ENCODE results near the gene SERPINA12.
"Not testable (repeated sequence)": the region's sequence is repeated elsewhere in the genome, so short reads cannot be mapped to it uniquely, and the experiment has no call there.

SERPINA12 gene

DNA sequence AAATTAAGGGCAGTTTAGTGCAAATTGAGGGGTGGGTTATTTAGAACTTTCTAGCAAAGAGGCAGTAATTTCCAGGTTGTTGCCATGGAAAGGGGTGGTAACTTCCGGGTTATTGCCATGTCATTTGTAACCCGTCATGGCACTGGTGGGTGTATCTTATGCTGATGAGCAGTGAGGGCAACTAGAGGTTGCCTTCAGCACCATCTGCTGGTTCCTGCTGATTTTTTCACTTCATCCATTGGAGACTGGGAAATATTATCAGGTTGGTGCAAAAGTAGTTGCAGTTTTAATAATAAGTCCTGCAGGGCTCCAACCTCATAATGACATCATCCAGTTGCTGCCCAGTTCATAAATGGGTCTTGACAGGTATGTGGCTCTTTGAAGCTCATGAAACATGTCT, 27.6 kb upstream of the SERPINA12 start:
- no peak for DNase-seq

DNA sequence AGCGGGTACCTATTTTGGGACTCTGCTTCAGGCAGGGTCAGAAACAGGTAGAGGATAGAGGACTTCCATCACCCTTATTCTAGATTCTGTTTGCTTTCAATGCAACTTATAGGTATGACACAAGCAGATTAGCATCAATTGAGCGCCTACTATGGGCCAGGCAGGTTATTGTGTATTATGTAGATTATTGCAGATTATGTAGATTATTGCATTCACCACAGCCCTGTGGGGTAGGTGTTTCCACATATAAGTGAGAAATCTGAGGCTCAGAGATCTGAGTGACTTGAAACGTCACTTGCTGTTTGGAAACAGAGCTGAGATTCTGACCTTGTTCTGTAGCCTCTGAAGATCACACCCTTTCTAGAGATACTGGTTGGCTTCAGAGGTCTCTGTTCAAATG, 26.2 kb upstream of the SERPINA12 start:
- no peak for DNase-seq

DNA sequence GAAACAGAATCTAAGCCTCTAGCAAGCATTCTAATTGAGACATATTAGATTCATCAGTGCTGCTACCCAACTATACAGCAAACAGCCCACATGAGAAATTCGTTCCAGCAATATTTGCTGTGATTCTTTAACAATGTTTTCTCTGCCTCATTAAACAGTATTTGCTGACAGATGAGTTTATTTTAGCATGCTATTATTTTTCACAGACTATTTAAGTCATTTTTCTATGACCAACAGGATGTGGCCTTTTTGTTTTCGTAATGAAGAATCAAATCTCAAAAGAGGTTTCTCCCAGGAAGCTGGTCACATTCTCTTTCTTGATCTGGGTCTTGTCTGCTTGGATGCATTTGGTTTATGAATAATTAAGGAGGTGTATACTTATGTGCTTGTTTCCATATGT, 23.2 kb upstream of the SERPINA12 start:
- DNase-seq, result no peak

DNA sequence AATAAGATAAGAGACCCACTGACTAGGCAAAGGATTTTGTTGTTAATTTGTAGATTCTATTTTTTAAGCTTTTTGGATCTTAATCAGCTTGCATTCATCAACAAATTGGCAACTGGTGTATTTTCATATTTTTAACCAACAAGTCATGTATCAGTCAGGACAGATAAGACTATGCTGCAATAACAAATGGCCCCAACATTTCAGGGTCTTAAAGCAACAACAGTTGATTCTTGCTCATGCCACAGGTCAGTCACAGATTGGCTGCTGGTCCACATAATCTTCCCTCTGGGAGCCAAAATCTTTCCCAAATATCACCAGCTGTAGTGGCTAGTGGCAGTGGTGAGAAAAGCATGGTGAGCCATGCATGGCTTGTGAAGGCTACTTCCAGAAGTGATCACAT, 21.9 kb upstream of the SERPINA12 start:
- DNase-seq, result no peak

DNA sequence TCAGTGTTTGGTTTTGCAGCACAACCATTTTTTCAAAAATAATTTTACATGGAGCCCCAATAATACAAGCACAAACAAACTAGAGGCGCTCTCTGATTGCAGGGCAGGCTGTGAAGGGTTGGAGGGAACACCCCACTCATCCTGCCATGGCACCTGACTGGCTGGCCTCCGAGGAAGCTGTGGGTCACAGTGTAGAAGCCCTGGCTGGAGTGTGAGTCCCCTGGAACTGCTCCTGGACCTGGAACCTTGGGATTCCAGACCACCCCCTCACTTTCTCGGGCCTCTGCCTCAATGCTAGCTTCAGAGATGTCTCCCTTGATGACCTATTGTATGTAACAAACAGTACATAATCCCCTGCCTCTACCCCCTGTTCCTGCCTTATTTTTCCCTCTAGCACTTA, 14.8 kb upstream of the SERPINA12 start:
- no peak for DNase-seq

DNA sequence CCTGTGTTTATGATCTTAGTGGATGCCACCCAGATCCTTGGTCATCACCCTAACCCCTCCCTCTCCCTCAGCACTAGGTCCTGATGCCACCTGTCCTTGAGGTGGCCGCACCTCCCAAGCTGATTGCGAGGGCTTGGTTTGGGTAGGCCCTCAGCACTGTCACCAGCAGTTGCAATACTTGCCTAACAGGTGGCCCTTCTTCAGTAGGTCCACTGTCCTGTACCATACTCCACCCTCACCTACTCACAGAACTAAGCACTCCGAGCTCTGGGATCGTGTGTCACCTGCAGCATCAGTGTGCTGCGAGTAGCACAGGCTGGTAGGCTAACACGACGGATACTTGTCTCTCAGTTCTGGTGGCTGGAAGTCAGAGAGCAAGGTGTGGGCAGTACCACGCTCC, 14.0 kb upstream of the SERPINA12 start:
- no peak for DNase-seq

DNA sequence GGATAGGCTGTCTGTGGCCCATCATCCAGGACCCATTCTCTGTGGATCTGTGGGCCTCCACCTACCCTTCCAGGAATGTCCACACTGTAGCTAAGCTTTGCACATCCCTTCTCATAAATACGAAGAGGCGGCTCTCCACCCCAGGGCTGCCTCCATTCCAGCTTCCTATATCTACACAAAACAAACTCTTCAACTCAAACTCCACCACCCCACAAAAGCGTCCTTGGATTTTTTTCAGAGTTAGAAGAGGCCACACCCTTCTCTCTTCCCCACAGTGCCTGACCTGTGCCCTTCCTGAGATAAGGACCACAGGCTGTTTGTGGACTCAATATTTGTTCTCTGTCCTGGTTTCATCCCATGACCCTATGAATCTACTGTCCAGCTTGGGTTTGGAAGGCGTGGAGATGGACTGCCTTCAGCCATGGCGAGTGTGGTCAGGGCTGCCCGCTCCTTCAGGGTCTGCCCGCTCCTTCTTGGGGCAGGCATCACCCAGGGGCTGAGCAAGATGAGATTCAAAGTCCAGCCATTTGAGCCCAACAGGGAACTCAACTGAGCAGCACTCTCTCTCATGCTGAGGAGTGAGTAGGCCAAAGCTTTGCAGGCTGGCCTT, 13.0 kb upstream of the SERPINA12 start:
- DNase-seq, result no peak

DNA sequence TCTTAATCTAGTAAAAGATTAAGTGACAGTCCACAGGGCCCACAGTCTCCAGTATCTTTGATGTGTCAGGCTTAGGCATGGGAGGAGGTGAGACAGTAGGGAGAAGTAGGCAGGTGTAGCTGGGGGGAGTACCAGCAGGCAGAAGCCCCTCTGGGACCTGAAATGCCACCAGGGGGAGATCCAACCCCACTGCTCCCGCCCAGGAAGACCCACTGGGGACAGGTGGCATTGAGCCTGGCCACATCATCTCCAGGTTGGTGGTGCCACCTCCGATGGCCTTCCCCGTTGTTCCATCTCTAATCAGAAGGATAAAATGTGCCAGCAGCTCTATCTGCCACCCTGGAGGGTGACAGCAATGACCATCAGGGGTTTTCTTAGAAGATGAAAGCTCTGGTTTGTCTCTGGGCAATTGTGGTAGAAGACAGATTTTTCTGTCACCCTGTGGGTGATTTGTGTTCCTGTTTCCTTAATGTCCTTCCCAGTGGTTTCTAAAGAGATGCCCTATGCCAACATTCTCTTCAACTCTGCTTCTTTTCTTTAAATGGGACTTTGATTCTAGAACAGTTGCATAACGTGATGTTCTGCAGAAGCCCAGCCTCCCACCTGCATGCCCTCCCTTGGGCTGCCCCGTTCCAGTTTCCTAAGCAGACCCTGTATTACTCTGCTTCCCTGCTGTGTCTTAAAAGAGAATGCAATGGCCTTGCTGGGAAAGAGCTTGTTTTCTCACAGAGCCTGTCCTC, 12.3 kb upstream of the SERPINA12 start:
- no peak for DNase-seq

DNA sequence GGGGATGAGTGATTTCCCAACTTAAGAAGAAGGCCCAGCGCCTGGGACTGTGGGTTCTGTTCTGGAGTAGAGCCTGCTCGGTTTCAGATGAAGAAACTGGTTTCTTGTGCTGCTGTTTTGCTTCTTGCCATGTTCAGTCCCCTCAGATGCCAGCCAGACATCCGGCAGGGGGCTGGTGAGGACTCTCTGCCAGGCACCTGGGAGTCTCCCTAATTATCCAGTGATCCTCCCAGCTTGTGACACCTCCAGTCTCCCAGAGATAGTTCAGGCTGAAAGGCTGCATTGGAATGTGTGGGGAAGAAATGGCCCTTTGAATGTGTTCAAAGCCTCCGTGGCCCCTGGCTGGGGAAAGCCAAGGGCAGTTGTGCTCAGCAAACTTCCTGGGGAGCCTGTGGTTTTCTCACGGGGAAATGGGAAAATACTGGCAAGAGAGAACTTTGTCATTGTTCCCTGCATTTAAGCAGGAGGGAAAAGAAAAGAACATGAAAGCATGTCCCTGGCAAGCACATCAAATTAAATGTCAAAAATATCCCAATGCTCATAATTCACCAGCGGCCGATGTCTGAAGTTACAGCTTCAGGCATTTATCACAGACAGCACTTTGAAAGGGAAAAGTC, 8.5 kb upstream of the SERPINA12 start:
- DNase-seq, result no peak

DNA sequence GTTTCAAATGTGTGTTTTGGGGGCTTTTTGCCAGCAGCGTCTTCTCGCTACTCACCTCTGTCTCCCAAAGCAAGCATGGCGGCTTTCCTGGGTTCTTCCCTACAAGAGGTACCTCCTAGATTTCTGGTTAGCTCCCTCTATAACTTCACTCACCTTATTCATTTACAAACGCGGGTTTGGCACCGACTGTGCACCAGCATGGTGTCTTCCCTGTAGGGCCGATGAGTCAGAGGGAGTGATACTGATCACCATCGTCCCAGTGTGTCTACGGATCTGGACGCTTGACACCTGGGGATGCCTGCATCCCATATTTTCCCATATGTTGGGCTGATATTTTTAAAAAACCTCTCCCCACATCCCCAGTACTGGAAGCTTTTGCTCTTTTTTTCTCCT, 8.0 kb upstream of the SERPINA12 start:
- DNase-seq, result no peak

DNA sequence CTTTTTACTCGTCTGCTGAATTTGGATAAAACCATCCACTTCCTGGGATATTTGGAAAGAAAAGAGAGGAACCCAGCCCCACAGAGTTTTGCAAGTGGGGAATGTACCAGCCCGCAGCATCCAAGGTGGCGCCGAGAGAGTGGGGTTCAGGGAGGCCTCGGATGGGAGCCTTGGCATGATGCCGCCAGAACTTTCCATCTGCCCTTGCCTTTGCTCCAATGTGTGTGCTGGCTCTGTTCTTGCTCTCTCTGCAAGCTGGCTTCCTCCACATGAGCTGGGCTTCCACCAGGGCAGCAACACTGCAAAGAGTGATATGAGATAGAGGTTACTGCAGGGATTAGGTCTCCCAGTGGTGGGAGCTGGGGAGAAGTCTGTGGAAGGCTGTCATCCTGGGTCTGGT, 6.6 kb upstream of the SERPINA12 start:
- no peak for DNase-seq

DNA sequence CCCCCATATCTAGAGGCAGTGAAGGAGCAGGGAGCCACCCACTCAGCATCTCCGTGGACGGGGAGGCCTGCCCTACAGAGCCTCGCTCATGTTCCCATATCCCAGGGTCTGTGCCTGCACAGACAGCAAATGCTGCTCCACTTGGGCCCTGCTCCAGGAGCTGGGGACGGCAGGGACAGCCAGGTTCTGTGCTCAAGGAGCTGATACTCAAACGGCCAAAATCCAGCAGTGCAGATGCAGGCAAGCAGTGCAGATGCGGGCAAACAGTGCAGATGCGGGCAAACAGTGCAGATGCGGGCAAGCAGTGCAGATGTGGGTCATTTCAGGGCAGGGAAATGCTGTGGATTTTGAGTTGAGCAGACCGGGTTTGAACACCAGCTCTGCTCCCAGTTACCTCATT, 6.2 kb upstream of the SERPINA12 start:
- DNase-seq, result no peak

DNA sequence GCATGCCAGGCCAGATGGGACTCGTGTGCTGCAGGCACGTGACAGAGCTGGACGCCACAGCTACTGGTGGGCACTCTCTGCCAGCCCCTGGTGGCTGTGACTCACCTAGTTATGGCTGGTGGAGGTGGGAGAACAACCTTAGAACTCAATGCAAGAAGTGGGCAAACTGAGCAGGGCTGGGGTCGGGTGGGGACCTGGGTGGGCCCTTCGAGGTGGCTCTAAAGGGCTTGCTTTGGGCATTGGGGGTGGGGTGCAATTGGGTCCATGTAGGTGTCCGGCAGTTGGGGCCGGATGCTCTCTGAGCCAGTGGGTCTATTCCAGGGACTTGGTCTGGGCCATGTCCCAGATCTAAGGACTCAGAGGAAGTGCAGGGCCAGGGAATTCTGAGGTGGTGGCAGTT, 5.1 kb upstream of the SERPINA12 start:
- DNase-seq, result no peak

DNA sequence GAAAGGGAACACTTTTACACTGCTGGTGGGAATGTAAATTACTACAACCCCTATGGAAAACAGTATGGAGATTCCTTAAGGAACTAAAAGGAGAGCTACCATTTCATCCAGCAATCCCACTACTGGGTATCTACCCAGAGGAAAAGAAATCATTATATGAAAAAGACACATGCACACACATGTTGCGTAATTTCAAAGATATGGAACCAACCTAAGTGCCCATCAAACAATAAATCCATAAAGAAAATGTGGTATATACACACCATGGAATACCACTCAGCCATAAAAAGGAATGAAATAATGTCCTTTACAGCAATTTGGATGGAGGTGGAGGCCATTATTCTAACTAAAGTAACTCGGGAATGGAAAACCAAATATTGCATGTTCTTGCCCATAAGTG, 1.2 kb upstream of the SERPINA12 start:
- DNase-seq, result not testable (repeated sequence)

DNA sequence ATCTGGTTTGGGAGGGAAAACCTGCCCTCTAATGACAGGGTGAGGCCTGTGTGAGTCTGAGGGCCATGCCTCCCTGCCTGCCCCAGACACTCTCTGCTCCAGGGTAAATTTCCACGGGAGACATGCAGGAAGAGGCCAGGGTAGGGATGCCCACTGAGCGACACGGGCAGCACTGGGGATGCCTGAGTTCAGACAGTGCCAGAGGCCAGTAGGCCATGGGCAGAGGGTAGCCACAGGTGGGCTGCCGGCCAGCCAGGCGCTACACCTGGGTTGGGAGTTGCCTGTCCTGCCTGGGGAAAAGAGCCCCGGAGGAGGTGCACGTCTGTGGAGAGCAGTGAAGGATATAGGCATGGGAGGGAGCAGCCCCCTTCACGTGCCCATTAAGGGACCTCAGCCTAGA, 3.6 kb downstream of the SERPINA12 start:
- DNase-seq, result no peak

DNA sequence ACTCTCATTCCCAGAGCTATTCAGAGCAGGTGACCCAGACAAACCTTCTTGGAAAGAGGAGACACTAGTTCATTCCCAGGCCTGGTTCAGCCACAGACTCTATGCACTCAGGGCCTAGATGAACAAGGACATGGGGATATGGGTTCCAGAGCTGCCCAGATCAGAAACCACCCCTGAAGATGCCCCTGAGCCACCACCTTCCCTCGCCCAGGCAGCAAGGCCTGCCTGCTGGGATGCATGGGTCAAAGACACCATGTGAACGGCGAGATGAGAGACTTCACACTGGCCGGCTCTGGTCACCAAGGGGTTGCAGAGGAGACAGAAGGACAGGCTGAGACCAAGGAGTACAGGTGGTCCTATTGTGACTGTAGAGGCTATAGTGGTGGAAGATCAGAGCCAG, 4.1 kb downstream of the SERPINA12 start:
- no peak for DNase-seq

DNA sequence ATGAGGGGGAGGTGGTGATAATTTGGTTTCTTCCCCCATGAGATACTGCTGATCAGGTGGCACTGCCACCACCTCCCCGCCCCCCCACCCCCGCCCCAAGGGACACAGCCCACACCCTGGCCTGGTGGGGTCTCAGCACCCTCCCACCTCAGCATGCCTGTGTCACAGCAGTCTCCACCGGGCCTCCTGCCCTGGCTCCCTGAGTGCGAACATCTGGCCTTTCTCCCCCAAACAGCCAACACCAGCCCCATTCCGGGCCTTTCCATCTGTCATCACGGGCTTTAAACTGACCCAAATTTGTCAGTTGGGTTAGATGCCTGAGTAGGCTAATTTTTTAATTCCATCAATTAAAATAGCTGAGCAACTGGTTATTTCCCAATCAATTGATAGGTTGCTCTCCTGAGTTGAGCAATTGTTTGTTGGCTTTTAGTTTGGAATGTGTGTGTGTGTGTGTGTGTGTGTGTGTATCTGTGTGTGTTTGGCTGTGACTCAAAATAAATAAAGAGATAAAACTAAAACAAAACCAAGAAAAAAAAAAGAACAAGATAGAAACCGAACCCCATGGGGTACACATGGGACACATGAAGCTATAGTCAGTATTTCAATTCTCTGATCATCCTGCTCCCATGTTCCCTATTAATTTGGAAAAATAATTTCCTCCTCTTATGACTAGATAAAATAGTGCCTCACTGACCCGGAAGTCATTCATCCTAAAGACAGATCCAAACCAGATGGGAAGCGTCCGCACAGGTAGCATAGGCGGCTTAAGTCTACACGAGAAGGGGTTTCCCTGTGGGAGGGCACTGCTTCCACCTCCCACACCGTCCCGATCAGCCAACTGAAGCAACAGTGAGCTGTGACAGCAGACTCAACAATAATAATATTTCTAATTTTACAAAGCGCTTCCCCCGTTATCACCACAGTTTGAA, 7.4 kb downstream of the SERPINA12 start:
- no peak for DNase-seq

DNA sequence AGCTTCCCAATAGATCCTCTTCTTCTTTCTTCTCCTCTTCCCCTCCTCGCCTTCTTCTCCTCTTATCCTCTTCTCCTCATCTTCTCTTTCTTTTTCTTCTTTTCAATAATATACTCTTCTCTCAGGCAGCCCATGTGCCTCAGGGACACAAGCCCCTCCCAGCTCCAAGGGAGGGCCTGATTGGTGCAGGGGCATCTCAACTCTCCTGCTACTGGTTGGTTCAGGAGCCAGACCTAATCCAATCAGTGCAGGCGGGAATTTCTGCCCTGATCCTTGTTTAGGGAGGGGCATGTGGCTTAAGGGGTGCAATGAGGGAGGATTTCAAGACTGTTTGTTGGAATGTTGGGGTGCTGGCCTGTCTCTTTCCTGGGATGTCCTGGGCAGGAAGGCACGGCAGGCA, 9.0 kb downstream of the SERPINA12 start:
- DNase-seq, result no peak

DNA sequence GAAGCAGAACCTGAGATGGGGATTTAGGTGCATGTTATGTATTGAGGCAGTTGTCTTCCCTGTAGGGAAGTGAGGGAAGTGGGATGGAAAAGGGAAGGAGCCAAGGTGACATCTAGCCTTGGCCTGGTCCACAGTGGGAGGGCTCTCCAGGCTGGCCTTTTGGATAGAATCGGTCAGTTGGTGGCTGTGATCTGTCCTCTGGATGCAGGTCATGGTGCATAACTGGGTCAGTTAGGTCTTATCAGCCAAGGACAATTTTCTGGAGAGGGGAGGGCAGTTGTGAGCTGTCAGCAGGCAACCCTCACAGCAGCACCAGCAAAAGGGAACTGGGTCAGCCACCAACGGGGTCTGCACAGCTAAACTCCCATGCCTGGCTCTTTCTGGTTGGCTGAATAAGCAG, 9.6 kb downstream of the SERPINA12 start:
- no peak for DNase-seq

DNA sequence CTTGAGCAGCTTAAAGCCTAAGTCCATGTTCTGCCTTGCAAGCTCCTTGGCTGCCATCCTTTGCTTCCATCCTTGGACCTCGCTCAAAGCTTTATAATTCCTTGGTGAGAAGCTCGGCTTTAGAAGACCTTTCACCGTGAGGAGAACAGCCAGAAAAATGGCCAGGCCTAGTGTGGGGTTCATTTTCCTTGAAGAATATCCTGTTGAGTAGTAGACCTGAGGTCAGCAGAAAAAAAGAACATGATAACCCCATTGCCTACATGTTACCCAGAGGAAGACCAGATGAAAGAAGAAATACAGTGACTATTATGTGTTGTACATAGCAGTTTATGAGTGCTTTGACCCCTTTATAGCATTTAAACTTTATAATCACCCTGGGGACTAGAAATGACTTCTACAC, 11.1 kb downstream of the SERPINA12 start:
- DNase-seq, result no peak

DNA sequence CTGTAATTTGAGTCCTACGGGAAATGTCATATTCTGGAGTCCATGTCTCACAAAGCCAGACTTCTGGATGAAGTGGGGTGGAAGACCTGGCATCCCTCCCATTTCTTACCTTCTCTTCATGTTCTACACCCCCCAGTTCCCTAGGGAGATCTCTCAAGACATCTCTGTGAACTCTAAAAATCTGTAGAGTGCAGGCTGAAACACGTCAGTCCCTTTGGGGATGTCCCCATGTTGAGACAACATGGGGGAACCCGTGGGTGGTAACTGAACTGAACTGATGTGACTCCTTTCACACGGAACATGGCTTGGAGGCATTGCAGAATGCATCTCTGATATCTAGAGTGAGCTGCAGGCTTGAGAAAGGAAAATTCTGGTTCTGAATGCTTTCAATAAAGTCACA, 15.2 kb downstream of the SERPINA12 start:
- no peak for DNase-seq

DNA sequence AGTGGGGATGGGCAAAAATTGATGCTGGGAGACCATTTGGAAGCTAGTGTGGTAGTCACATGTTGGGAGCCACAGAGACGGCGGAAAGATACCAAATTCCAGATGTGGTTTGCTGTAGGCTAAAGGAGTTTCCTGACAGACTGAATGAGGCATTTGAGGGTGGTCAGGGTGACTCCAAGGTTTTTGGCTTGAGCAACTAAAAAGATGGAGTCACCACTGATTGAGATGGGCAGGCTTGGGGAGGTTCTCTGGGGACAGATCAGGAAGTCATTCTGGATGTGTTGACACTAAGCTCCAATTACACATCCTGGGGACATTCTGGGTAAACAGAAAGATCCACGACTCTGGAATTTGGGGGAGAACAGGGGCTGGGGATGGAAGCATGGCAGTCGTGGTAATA, 17.8 kb downstream of the SERPINA12 start:
- DNase-seq, result no peak

DNA sequence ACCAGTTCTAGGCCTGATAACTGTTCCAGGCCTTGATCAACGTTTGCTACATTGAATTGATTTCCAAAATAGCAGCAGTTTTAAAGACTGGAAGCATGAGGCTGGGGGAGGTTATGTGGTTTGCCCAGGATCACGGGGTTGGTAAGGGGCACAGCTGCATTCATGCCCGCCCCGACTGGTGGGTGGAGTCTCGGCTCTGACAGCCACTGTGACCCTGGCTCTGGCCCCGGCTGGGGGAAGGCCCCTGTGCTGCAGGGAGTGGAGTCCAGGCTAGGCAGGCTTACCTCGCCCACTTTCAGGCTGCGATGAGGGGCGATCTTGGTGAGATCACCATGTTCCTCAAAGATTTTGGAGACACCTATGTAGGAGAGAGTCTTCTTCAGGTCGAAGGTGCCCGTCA, 19.9 kb downstream of the SERPINA12 start:
- DNase-seq, result no peak

DNA sequence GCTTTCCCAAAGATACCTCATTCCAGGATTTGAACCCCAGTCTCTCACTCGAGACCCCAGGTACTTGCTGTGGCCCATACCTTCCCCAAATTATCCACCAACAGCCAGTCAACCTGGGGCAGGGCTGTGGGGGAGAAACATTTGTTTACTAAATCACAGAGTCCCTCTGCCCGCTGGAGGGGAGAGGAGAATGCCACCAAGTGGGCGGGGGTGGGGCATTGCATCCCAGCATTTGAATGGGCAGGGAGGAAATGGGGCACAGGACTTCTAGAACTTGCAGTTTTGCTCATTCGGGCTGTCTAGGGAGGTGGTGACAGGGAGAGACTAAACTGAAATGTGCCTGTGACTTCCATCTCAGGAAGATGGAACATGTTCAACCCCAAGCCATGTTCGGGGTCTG, 22.4 kb downstream of the SERPINA12 start:
- DNase-seq, result no peak

Data from CD4-positive, alpha-beta T cell treated with Interleukin-21 for 1 hour (primary cell).